Anterior cingulate cortex (tissue), 58 donors: Measurements from ENCODE around the gene PFN3.
A peak's percentile ranks its signal among the peaks of the same experiment; 100 is the strongest.
"Not testable (repeated sequence)": the region's sequence is repeated elsewhere in the genome, so short reads cannot be mapped to it uniquely, and the experiment has no call there.

Source experiments
- DNase-seq, 58 donors: peaks; one replicate each; lab custom pipeline; 2025; lab: John Stamatoyannopoulos, UW

PFN3 gene

GRCh38 chr5:177377851-177378776 is 22.3 kb downstream of the PFN3 start:
- DNase-seq: no peak

- DNase-seq: peak in 1 of 58 donors; percentile 21
Measured at GRCh38 chr5:177376107-177376506, 24.4 kb downstream of the PFN3 start.

- DNase-seq: not testable (repeated sequence)
Measured at GRCh38 chr5:177375516-177375915, 24.9 kb downstream of the PFN3 start.

- DNase-seq: no peak
Measured at GRCh38 chr5:177374211-177374610, 26.2 kb downstream of the PFN3 start.

- DNase-seq: peak in 1 of 58 donors; percentile 30
Measured at GRCh38 chr5:177373806-177374205, 26.7 kb downstream of the PFN3 start.

GRCh38 chr5:177372910-177373309 is 27.6 kb downstream of the PFN3 start:
- DNase-seq: no peak

GRCh38 chr5:177372034-177372896 is 28.2 kb downstream of the PFN3 start:
- no peak for DNase-seq

GRCh38 chr5:177371120-177372033 is 29.1 kb downstream of the PFN3 start:
- DNase-seq: no peak

- peak in 35 of 58 donors; percentile 13 to 75 (median 38) for DNase-seq
Measured at GRCh38 chr5:177370488-177371119, 29.9 kb downstream of the PFN3 start.

- peak in 8 of 58 donors; percentile 12 to 46 (median 26) for DNase-seq
Measured at GRCh38 chr5:177369645-177370440, 30.6 kb downstream of the PFN3 start.

GRCh38 chr5:177368869-177369644 is 31.4 kb downstream of the PFN3 start:
- no peak for DNase-seq

- no peak for DNase-seq
Measured at GRCh38 chr5:177367981-177368868, 32.2 kb downstream of the PFN3 start.

GRCh38 chr5:177367323-177367848 is 33.1 kb downstream of the PFN3 start:
- DNase-seq: no peak

GRCh38 chr5:177366528-177367322 is 33.7 kb downstream of the PFN3 start:
- peak in 8 of 58 donors; percentile 13 to 42 (median 31) for DNase-seq

- no peak for DNase-seq
Measured at GRCh38 chr5:177365845-177366527, 34.5 kb downstream of the PFN3 start.
